Muscle of leg (tissue), 11 donors: ENCODE measurements around the gene UFSP1. TPM values are rescaled to one million over a fixed set of nuclear protein-coding genes. Genes with fewer than 3 reads are reported as not detected.
"Not testable (repeated sequence)": the region's sequence is repeated elsewhere in the genome, so short reads cannot be mapped to it uniquely, and the experiment has no call there.

Experiments used
- DNase-seq: peaks from one replicate; pipeline ENCODE4 v3.0.0; 2013
- H3K27ac ChIP-seq: one replicate; pipeline ENCODE4 v1.5.1; 2013; ENCODE audit warnings: mild to moderate bottlenecking, low read length, control low read depth
- H3K27me3 ChIP-seq: one replicate; pipeline ENCODE4 v1.6.1; 2013; ENCODE audit warnings: low read length; ENCODE audit not compliant: control insufficient read depth, insufficient read depth
- H3K36me3 ChIP-seq: one replicate; pipeline ENCODE4 v1.6.1; 2013; ENCODE audit warnings: low read length; ENCODE audit not compliant: control insufficient read depth, insufficient read depth
- H3K4me1 ChIP-seq: one replicate; pipeline ENCODE4 v1.6.1; 2013; ENCODE audit warnings: low read length; ENCODE audit not compliant: control insufficient read depth, insufficient read depth
- H3K4me3 ChIP-seq: one replicate; pipeline ENCODE4 v1.5.1; 2013; ENCODE audit warnings: low read length, control low read depth
- H3K9me3 ChIP-seq: replicated peaks from 2 replicates; pipeline ENCODE4 v1.6.1; 2013; ENCODE audit warnings: low read depth, low read length; ENCODE audit not compliant: control insufficient read depth
- WGBS: methylation state at CpG from one replicate; pipeline ENCODE4 v1.1.5; 2013; ENCODE audit warnings: missing lambda C conversion rate; ENCODE audit not compliant: insufficient coverage; 5-methylcytosine and 5-hydroxymethylcytosine counted together
- polyA plus RNA-seq, 8 donors: library from polyadenylated mRNA; unstranded; fragments of 120-200 nt; gene quantifications; one replicate each; pipeline versions ENCODE4 v1.2.1 to v1.2.3, GENCODE V29; 2013; ENCODE audit warnings: inconsistent platforms in 1 of 8, low replicate concordance in 1 of 8; ENCODE audit not compliant: insufficient read length in 8 of 8, insufficient read depth in 1 of 8
- total RNA-seq: library from RNA; stranded (reverse); fragments of 120-200 nt; gene quantifications from one replicate; pipeline ENCODE4 v1.2.4, GENCODE V29; 2013

Gene UFSP1
- total and polyA plus RNA-seq, 9 donors: 2.3 to 3.8 (median 2.7) TPM

GRCh38 chr7:100914879-100915447 is 25.4 kb upstream of the UFSP1 start:
- no peak for DNase-seq
- Histone ChIP-seq H3K9me3 (no peaks in the 10 kb centered on the region), H3K36me3 (no peaks in the 10 kb centered on the region), H3K4me3 (no peak overlapping the region), H3K4me1 (no peaks in the 10 kb centered on the region), H3K27me3 (peaks cover 2% of the 10 kb centered on the region), H3K27ac (no peak overlapping the region)
- WGBS: 77% methylated on average over 6 of the region's 8 CpGs

GRCh38 chr7:100914208-100914878 is 24.8 kb upstream of the UFSP1 start:
- DNase-seq: no peak
- H3K27ac ChIP-seq: no peak overlapping the region
- WGBS: 86% methylated on average over 4 of the region's 15 CpGs

GRCh38 chr7:100911484-100911883 is 22.0 kb upstream of the UFSP1 start:
- 100% methylated on average over 1 of the region's 3 CpGs for WGBS
- no peak overlapping the region for H3K27ac ChIP-seq
- no peaks in the 10 kb centered on the region for H3K4me1 ChIP-seq
- DNase-seq: no peak
- H3K36me3 ChIP-seq: no peaks in the 10 kb centered on the region
- peaks cover 3% of the 10 kb centered on the region for H3K9me3 ChIP-seq
- peaks cover 2% of the 10 kb centered on the region for H3K27me3 ChIP-seq
- no peak overlapping the region for H3K4me3 ChIP-seq

More at GRCh38 chr7:100914208-100914878, 24.8 kb upstream of the UFSP1 start:
- Histone ChIP-seq H3K9me3 (no peaks in the 10 kb centered on the region), H3K27me3 (peaks cover 2% of the 10 kb centered on the region), H3K4me3 (no peak overlapping the region), H3K36me3 (no peaks in the 10 kb centered on the region), H3K4me1 (no peaks in the 10 kb centered on the region)

- not testable (repeated sequence) for H3K4me3 ChIP-seq, H3K9me3 ChIP-seq, H3K27ac ChIP-seq, H3K36me3 ChIP-seq, H3K4me1 ChIP-seq, H3K27me3 ChIP-seq
- 72% methylated on average over 4 of the region's 7 CpGs for WGBS
- DNase-seq: peak; percentile 17
These were observed 20.9 kb upstream of the UFSP1 start for GRCh38 chr7:100910443-100910842.

- H3K27me3 ChIP-seq: peaks cover 4% of the 10 kb centered on the region
- DNase-seq: no peak
- H3K9me3 ChIP-seq: peaks cover 3% of the 10 kb centered on the region
- no peak overlapping the region for H3K27ac ChIP-seq
- WGBS: 79% methylated on average over 2 of the region's 5 CpGs
- H3K4me1 ChIP-seq: no peaks in the 10 kb centered on the region
- no peaks in the 10 kb centered on the region for H3K36me3 ChIP-seq
- no peak overlapping the region for H3K4me3 ChIP-seq
These were observed 19.0 kb upstream of the UFSP1 start for GRCh38 chr7:100908512-100908911.

- WGBS: no CpG with 5 or more reads among the region's 7 CpGs
- Histone ChIP-seq H3K9me3 (no peaks in the 10 kb centered on the region), H3K4me3 (no peak overlapping the region), H3K36me3 (no peaks in the 10 kb centered on the region), H3K27me3 (peaks cover 15% of the 10 kb centered on the region), H3K27ac (no peak overlapping the region), H3K4me1 (no peaks in the 10 kb centered on the region)
- DNase-seq: no peak
These were observed 13.1 kb upstream of the UFSP1 start for GRCh38 chr7:100902638-100903037.

- peaks cover 21% of the 10 kb centered on the region for H3K27me3 ChIP-seq
These were observed 12.4 kb upstream of the UFSP1 start for GRCh38 chr7:100901921-100902332.

GRCh38 chr7:100900978-100901377 is 11.5 kb upstream of the UFSP1 start:
- Histone ChIP-seq H3K4me1 (peaks cover 10% of the 10 kb centered on the region), H3K27ac (no peak overlapping the region), H3K27me3 (peaks cover 29% of the 10 kb centered on the region), H3K9me3 (no peaks in the 10 kb centered on the region), H3K36me3 (no peaks in the 10 kb centered on the region), H3K4me3 (no peak overlapping the region)
- WGBS: 67% methylated on average over 1 of the region's 2 CpGs
- DNase-seq: no peak

More at GRCh38 chr7:100901921-100902332, 12.4 kb upstream of the UFSP1 start:
- peaks cover 2% of the 10 kb centered on the region for H3K4me1 ChIP-seq
- H3K9me3 ChIP-seq: no peaks in the 10 kb centered on the region
- H3K4me3 ChIP-seq: no peak overlapping the region
- no peak for DNase-seq
- H3K27ac ChIP-seq: no peak overlapping the region
- WGBS: 71% methylated on average over 3 of the region's 5 CpGs
- no peaks in the 10 kb centered on the region for H3K36me3 ChIP-seq

- Histone ChIP-seq H3K4me3 (no peak overlapping the region), H3K27ac (no peak overlapping the region), H3K9me3 (no peaks in the 10 kb centered on the region), H3K27me3 (peaks cover 37% of the 10 kb centered on the region), H3K4me1 (peaks cover 21% of the 10 kb centered on the region), H3K36me3 (no peaks in the 10 kb centered on the region)
- no peak for DNase-seq
- no CpG with 5 or more reads among the region's 5 CpGs for WGBS
These were observed 9.9 kb upstream of the UFSP1 start for GRCh38 chr7:100899432-100899831.

- WGBS: 53% methylated on average over 4 of the region's 13 CpGs
- no peaks in the 10 kb centered on the region for H3K9me3 ChIP-seq
- peaks cover 2% of the 10 kb centered on the region for H3K36me3 ChIP-seq
- H3K27me3 ChIP-seq: peaks cover 37% of the 10 kb centered on the region
- peaks cover 36% of the 10 kb centered on the region for H3K4me1 ChIP-seq
- DNase-seq: no peak
- H3K4me3 ChIP-seq: no peak overlapping the region
- H3K27ac ChIP-seq: no peak overlapping the region
These were observed 8.4 kb upstream of the UFSP1 start for GRCh38 chr7:100897772-100898454.
